Measurements from ENCODE around the gene S100P. TPM values are rescaled to one million over a fixed set of nuclear protein-coding genes. Genes with fewer than 3 reads are reported as not detected.
"Not testable (repeated sequence)": the region's sequence is repeated elsewhere in the genome, so short reads cannot be mapped to it uniquely, and the experiment has no call there.

S100P gene
- total RNA-seq, 3 donors from 2014 or later = 15.7 to 189 (median 70.4) TPM

- intact Hi-C loops (cut with DNase I, micrococcal nuclease) = no loop called here
- no peak for TF ChIP-seq CTCF (IDR thresholded peaks at IDR 0.05)
- no peak for DNase-seq
These were observed 22.0 kb upstream of the S100P start for GRCh38 chr4:6671648-6672047.

GRCh38 chr4:6672131-6672530 is 21.5 kb upstream of the S100P start:
- no peak overlapping the region for H3K4me3 ChIP-seq
- intact Hi-C loops (cut with DNase I, micrococcal nuclease) = no loop called here

More at GRCh38 chr4:6671648-6672047, 22.0 kb upstream of the S100P start:
- no peak overlapping the region for H3K4me3 ChIP-seq
- ATAC-seq = no peak
- H3K9me3 ChIP-seq = no peaks in the 10 kb centered on the region
- no peaks in the 10 kb centered on the region for H3K36me3 ChIP-seq (ENCODE audit: low read depth)
- peaks cover 17% of the 10 kb centered on the region for H3K4me1 ChIP-seq (ENCODE audit: low read depth)

GRCh38 chr4:6672541-6673190 is 21.0 kb upstream of the S100P start:
- H3K9me3 ChIP-seq; H3K4me3 ChIP-seq; ATAC-seq; intact Hi-C loops (cut with DNase I, micrococcal nuclease); H3K36me3 ChIP-seq (ENCODE audit: low read depth): not testable (repeated sequence)
- peak; percentile 21 to 73 (median 48) for DNase-seq
- H3K4me1 ChIP-seq (ENCODE audit: low read depth) = peaks cover 17% of the 10 kb centered on the region

More at GRCh38 chr4:6672131-6672530, 21.5 kb upstream of the S100P start:
- DNase-seq = no peak
- peaks cover 17% of the 10 kb centered on the region for H3K4me1 ChIP-seq (ENCODE audit: low read depth)
- H3K36me3 ChIP-seq (ENCODE audit: low read depth) = no peaks in the 10 kb centered on the region
- H3K9me3 ChIP-seq = no peaks in the 10 kb centered on the region
- no peak for ATAC-seq
- TF ChIP-seq CTCF (IDR thresholded peaks at IDR 0.05) = no peak

- peak; percentile 33 for ATAC-seq
- intact Hi-C loops (cut with DNase I, micrococcal nuclease); H3K9me3 ChIP-seq; H3K36me3 ChIP-seq (ENCODE audit: low read depth): not testable (repeated sequence)
- peaks cover 17% of the 10 kb centered on the region for H3K4me1 ChIP-seq (ENCODE audit: low read depth)
- peak overlapping the region; percentile 10 for H3K4me3 ChIP-seq
- DNase-seq = peak in 2 of 3 donors; percentile 41 to 68
These were observed 20.5 kb upstream of the S100P start for GRCh38 chr4:6673191-6673659.

- Histone ChIP-seq H3K9me3 (no peaks in the 10 kb centered on the region), H3K36me3 (ENCODE audit: low read depth) (no peaks in the 10 kb centered on the region), H3K4me1 (ENCODE audit: low read depth) (peaks cover 17% of the 10 kb centered on the region), H3K4me3 (peak overlapping the region; percentile 74)
- TF ChIP-seq CTCF (IDR thresholded peaks at IDR 0.05) = no peak
- ATAC-seq (peak; percentile 95), DNase-seq (peak; percentile 91 to 98 (median 95))
- intact Hi-C loops (cut with DNase I, micrococcal nuclease) = no loop called here
These were observed 19.8 kb upstream of the S100P start for GRCh38 chr4:6673660-6674499.

- peak; percentile 64 for ATAC-seq
- peaks cover 17% of the 10 kb centered on the region for H3K4me1 ChIP-seq (ENCODE audit: low read depth)
- intact Hi-C loops (cut with DNase I, micrococcal nuclease) = no loop called here
These were observed 19.1 kb upstream of the S100P start for GRCh38 chr4:6674500-6675149.

More at GRCh38 chr4:6674500-6675149, 19.1 kb upstream of the S100P start:
- H3K9me3 ChIP-seq = no peaks in the 10 kb centered on the region
- peak overlapping the region; percentile 74 for H3K4me3 ChIP-seq
- H3K36me3 ChIP-seq (ENCODE audit: low read depth) = no peaks in the 10 kb centered on the region
- peak; percentile 25 for TF ChIP-seq CTCF (IDR thresholded peaks at IDR 0.05)
- DNase-seq = peak in 2 of 3 donors; percentile 57 to 72
